Measurements from ENCODE around the gene EOMES.
A peak's percentile ranks its signal among the peaks of the same experiment; 100 is the strongest.
"Not testable (repeated sequence)": the region's sequence is repeated elsewhere in the genome, so short reads cannot be mapped to it uniquely, and the experiment has no call there.

Gene EOMES

GRCh38 chr3:27721717-27722564, at the start of gene EOMES:
TSS of gene EOMES (minus strand) at chr3:27722323. CDS start at chr3:27722294, 29 bp downstream.
- H3K27ac ChIP-seq (ENCODE audit: low read length), result peak within 1 kb of the TSS; percentile 70
- no peaks in the 10 kb centered on the region for H3K9me3 ChIP-seq (ENCODE audit: insufficient read depth, low read length, severe bottlenecking)
- 0 out of 2 replicates have a peak, but pooled peaks cover 2% of the 10 kb centered on the region for H3K36me3 ChIP-seq (ENCODE audit: insufficient read depth, low read length)
- no peaks in the 10 kb centered on the region for H3K79me2 ChIP-seq (ENCODE audit: insufficient read depth, low read length)
- peak within 1 kb of the TSS; percentile 74 for H3K9ac ChIP-seq (ENCODE audit: low read depth, low read length)
- DNase-seq (peak; percentile 86), ATAC-seq (ENCODE audit: insufficient read depth, low read depth) (peak; percentile 83)
- no peaks in the 10 kb centered on the region for H4K20me1 ChIP-seq (ENCODE audit: insufficient read depth, low read length)
- peak within 1 kb of the TSS; percentile 91 for H2AFZ ChIP-seq (ENCODE audit: low read depth, low read length)
- no peak for TF ChIP-seq EZH2 (IDR thresholded peaks at IDR 0.05; ENCODE audit: borderline replicate concordance, low read depth, low read length, severe bottlenecking)
- TF ChIP-seq CTCF (IDR thresholded peaks at IDR 0.05; ENCODE audit: borderline replicate concordance, extremely low read depth, low read length, poor library complexity, severe bottlenecking), result peak; percentile 73
- peaks cover 15% of the 10 kb centered on the region for H3K4me1 ChIP-seq (ENCODE audit: insufficient read depth, low read length)
- peak within 1 kb of the TSS; percentile 59 to 72 for H3K4me3 ChIP-seq (ENCODE audit: low read depth in 1 of 2, low read length in 2 of 2)
- peak within 1 kb of the TSS; percentile 81 for H3K4me2 ChIP-seq (ENCODE audit: insufficient read depth, low read length)
- H3K27me3 ChIP-seq (ENCODE audit: insufficient read depth, low read length, poor library complexity), result no peaks in the 10 kb centered on the region

GRCh38 chr3:27770384-27770783, 48.3 kb upstream of the EOMES start:
- H3K36me3 ChIP-seq (ENCODE audit: insufficient read depth, low read length); H4K20me1 ChIP-seq (ENCODE audit: insufficient read depth, low read length); H3K27me3 ChIP-seq (ENCODE audit: insufficient read depth, low read length, poor library complexity); H3K4me3 ChIP-seq (ENCODE audit: low read depth in 1 of 2, low read length in 2 of 2); H3K79me2 ChIP-seq (ENCODE audit: insufficient read depth, low read length); H3K9me3 ChIP-seq (ENCODE audit: insufficient read depth, low read length, severe bottlenecking): not testable (repeated sequence)
- Histone ChIP-seq H3K9ac (ENCODE audit: low read depth, low read length) (peak overlapping the region; percentile 32; the same call in 1 of the 2 replicates), H2AFZ (ENCODE audit: low read depth, low read length) (peak overlapping the region; percentile 58), H3K4me1 (ENCODE audit: insufficient read depth, low read length) (peaks cover 42% of the 10 kb centered on the region), H3K27ac (ENCODE audit: low read length) (peak overlapping the region; percentile 89), H3K4me2 (ENCODE audit: insufficient read depth, low read length) (peak overlapping the region; percentile 44)
- DNase-seq, result peak; percentile 26
- ATAC-seq (ENCODE audit: insufficient read depth, low read depth), result peak; percentile 95

- ATAC-seq (ENCODE audit: insufficient read depth, low read depth) (peak; percentile 40), DNase-seq (peak; percentile 35)
- Histone ChIP-seq H3K27me3 (ENCODE audit: insufficient read depth, low read length, poor library complexity) (no peaks in the 10 kb centered on the region), H3K79me2 (ENCODE audit: insufficient read depth, low read length) (no peaks in the 10 kb centered on the region), H3K4me3 (ENCODE audit: low read depth in 1 of 2, low read length in 2 of 2) (no peak overlapping the region), H3K4me2 (ENCODE audit: insufficient read depth, low read length) (peak overlapping the region; percentile 12), H3K4me1 (ENCODE audit: insufficient read depth, low read length) (peaks cover 42% of the 10 kb centered on the region), H4K20me1 (ENCODE audit: insufficient read depth, low read length) (no peaks in the 10 kb centered on the region), H3K27ac (ENCODE audit: low read length) (0 out of 2 replicates have a peak overlapping the region, but pooled peaks have one; percentile 25), H2AFZ (ENCODE audit: low read depth, low read length) (peak overlapping the region; percentile 46; the same call in 1 of the 2 replicates), H3K9ac (ENCODE audit: low read depth, low read length) (no peak overlapping the region; the same call in 1 of the 2 replicates), H3K9me3 (ENCODE audit: insufficient read depth, low read length, severe bottlenecking) (no peaks in the 10 kb centered on the region), H3K36me3 (ENCODE audit: insufficient read depth, low read length) (no peaks in the 10 kb centered on the region)
- TF ChIP-seq EZH2 (IDR thresholded peaks at IDR 0.05; ENCODE audit: borderline replicate concordance, low read depth, low read length, severe bottlenecking), result no peak
- TF ChIP-seq CTCF (IDR thresholded peaks at IDR 0.05; ENCODE audit: borderline replicate concordance, extremely low read depth, low read length, poor library complexity, severe bottlenecking), result no peak
Measured at GRCh38 chr3:27767000-27767399, 44.9 kb upstream of the EOMES start.

- ATAC-seq (ENCODE audit: insufficient read depth, low read depth) (no peak), DNase-seq (no peak)
- Histone ChIP-seq H3K4me3 (ENCODE audit: low read depth in 1 of 2, low read length in 2 of 2) (no peak overlapping the region), H3K27me3 (ENCODE audit: insufficient read depth, low read length, poor library complexity) (no peaks in the 10 kb centered on the region), H3K4me2 (ENCODE audit: insufficient read depth, low read length) (no peak overlapping the region), H2AFZ (ENCODE audit: low read depth, low read length) (no peak overlapping the region), H3K4me1 (ENCODE audit: insufficient read depth, low read length) (peaks cover 10% of the 10 kb centered on the region), H3K9ac (ENCODE audit: low read depth, low read length) (no peak overlapping the region), H3K36me3 (ENCODE audit: insufficient read depth, low read length) (no peaks in the 10 kb centered on the region), H3K27ac (ENCODE audit: low read length) (no peak overlapping the region), H3K9me3 (ENCODE audit: insufficient read depth, low read length, severe bottlenecking) (no peaks in the 10 kb centered on the region), H4K20me1 (ENCODE audit: insufficient read depth, low read length) (no peaks in the 10 kb centered on the region), H3K79me2 (ENCODE audit: insufficient read depth, low read length) (no peaks in the 10 kb centered on the region)
- no peak for TF ChIP-seq CTCF (IDR thresholded peaks at IDR 0.05; ENCODE audit: borderline replicate concordance, extremely low read depth, low read length, poor library complexity, severe bottlenecking)
- no peak for TF ChIP-seq EZH2 (IDR thresholded peaks at IDR 0.05; ENCODE audit: borderline replicate concordance, low read depth, low read length, severe bottlenecking)
Measured at GRCh38 chr3:27758083-27758482, 36.0 kb upstream of the EOMES start.

All from DND-41 (cell line).